Activated T-helper 2 cell treated with anti-CD3 and anti-CD28 coated beads, Interferon-gamma antibody, Interleukin-2, Interleukin-4, amounts not matched to agents 10 μg/mL and 5 μg/mL and 100 μg/mL, durations not matched to agents 14 hours and 24 hours and 36 hours (primary cell): ENCODE results near the gene EMC1. TPM values are rescaled to one million over a fixed set of nuclear protein-coding genes. Genes with fewer than 3 reads are reported as not detected.
"Not testable (repeated sequence)": the region's sequence is repeated elsewhere in the genome, so short reads cannot be mapped to it uniquely, and the experiment has no call there.

Source experiments
- DNase-seq: peaks from one replicate; pipeline ENCODE4 v3.0.0; 2021; ENCODE audit warnings: low spot score
- H3K27ac Mint-ChIP-seq: one replicate; pipeline ENCODE4 v1.8.0; 2021; ENCODE audit warnings: mixed read lengths
- H3K27me3 Mint-ChIP-seq: one replicate; pipeline ENCODE4 v1.8.0; 2021; ENCODE audit warnings: low read depth, mixed read lengths
- H3K36me3 Mint-ChIP-seq: one replicate; pipeline ENCODE4 v1.8.0; 2021; ENCODE audit warnings: low read depth, mixed read lengths
- H3K4me1 Mint-ChIP-seq: one replicate; pipeline ENCODE4 v1.8.0; 2021; ENCODE audit warnings: low read depth, mixed read lengths
- H3K4me3 Mint-ChIP-seq: one replicate; pipeline ENCODE4 v1.8.0; 2021; ENCODE audit warnings: low read depth, mild to moderate bottlenecking, moderate library complexity, mixed read lengths
- H3K9me3 Mint-ChIP-seq: one replicate; pipeline ENCODE4 v1.8.0; 2021; ENCODE audit warnings: mixed read lengths
- intact Hi-C: fragments of 100-400 bp; cut with micrococcal nuclease; formaldehyde crosslinking; loops from one replicate; pipeline ENCODE4 v1.15.1; 2023
- total RNA-seq: library from RNA; stranded (reverse); gene quantifications from 2 replicates; pipeline ENCODE4 v1.2.3, GENCODE V29; 2022

EMC1 gene
- total RNA-seq, 1 donor from 2014 or later = 57.4 TPM

GRCh38 chr1:19273106-19273843 lies 22.0 kb upstream of the EMC1 start:
- Mint-ChIP-seq H3K27me3 (peaks cover 9% of the 10 kb centered on the region), H3K9me3 (peaks cover 9% of the 10 kb centered on the region), H3K36me3 (peaks cover 6% of the 10 kb centered on the region), H3K27ac (no peak overlapping the region), H3K4me1 (no peaks in the 10 kb centered on the region), H3K4me3 (no peak overlapping the region)
- DNase-seq = no peak
- intact Hi-C loops = no loop called here

- no peak overlapping the region for H3K4me3 Mint-ChIP-seq
- intact Hi-C loops = no loop called here
- peaks cover 9% of the 10 kb centered on the region for H3K27me3 Mint-ChIP-seq
- H3K27ac Mint-ChIP-seq = no peak overlapping the region
- H3K9me3 Mint-ChIP-seq = peaks cover 9% of the 10 kb centered on the region
- H3K4me1 Mint-ChIP-seq = no peaks in the 10 kb centered on the region
- peaks cover 6% of the 10 kb centered on the region for H3K36me3 Mint-ChIP-seq
- no peak for DNase-seq
These were observed 20.7 kb upstream of the EMC1 start for GRCh38 chr1:19272064-19272463.

GRCh38 chr1:19270343-19270730 lies 19.0 kb upstream of the EMC1 start:
- H3K4me1 Mint-ChIP-seq, H3K27me3 Mint-ChIP-seq, intact Hi-C loops, H3K4me3 Mint-ChIP-seq, DNase-seq, H3K36me3 Mint-ChIP-seq, H3K27ac Mint-ChIP-seq, H3K9me3 Mint-ChIP-seq: not testable (repeated sequence)

- not testable (repeated sequence) for H3K27ac Mint-ChIP-seq
These were observed 18.4 kb upstream of the EMC1 start for GRCh38 chr1:19269427-19270342.

GRCh38 chr1:19268445-19268844 lies 17.1 kb upstream of the EMC1 start:
- intact Hi-C loops = no loop called here
- peaks cover 4% of the 10 kb centered on the region for H3K36me3 Mint-ChIP-seq
- DNase-seq = no peak
- no peaks in the 10 kb centered on the region for H3K4me1 Mint-ChIP-seq
- no peak overlapping the region for H3K27ac Mint-ChIP-seq
- no peak overlapping the region for H3K4me3 Mint-ChIP-seq
- H3K27me3 Mint-ChIP-seq = peaks cover 6% of the 10 kb centered on the region
- no peaks in the 10 kb centered on the region for H3K9me3 Mint-ChIP-seq

More at GRCh38 chr1:19269427-19270342, 18.4 kb upstream of the EMC1 start:
- intact Hi-C loops, DNase-seq, H3K36me3 Mint-ChIP-seq, H3K27me3 Mint-ChIP-seq, H3K9me3 Mint-ChIP-seq, H3K4me3 Mint-ChIP-seq, H3K4me1 Mint-ChIP-seq: not testable (repeated sequence)

- Mint-ChIP-seq H3K9me3 (no peaks in the 10 kb centered on the region), H3K4me1 (no peaks in the 10 kb centered on the region), H3K27ac (no peak overlapping the region), H3K27me3 (no peaks in the 10 kb centered on the region), H3K4me3 (no peak overlapping the region), H3K36me3 (peaks cover 30% of the 10 kb centered on the region)
- DNase-seq = no peak
- intact Hi-C loops = no loop called here
These were observed 11.4 kb upstream of the EMC1 start for GRCh38 chr1:19262744-19263143.

GRCh38 chr1:19262047-19262446 lies 10.7 kb upstream of the EMC1 start:
- Mint-ChIP-seq H3K27ac (no peak overlapping the region), H3K9me3 (no peaks in the 10 kb centered on the region), H3K4me1 (peaks cover 5% of the 10 kb centered on the region), H3K4me3 (no peak overlapping the region), H3K27me3 (no peaks in the 10 kb centered on the region), H3K36me3 (peaks cover 37% of the 10 kb centered on the region)
- DNase-seq = no peak
- intact Hi-C loops = no loop called here

GRCh38 chr1:19260211-19261138 lies 9.2 kb upstream of the EMC1 start:
- Mint-ChIP-seq H3K36me3 (peaks cover 51% of the 10 kb centered on the region), H3K9me3 (no peaks in the 10 kb centered on the region), H3K27ac (no peak overlapping the region), H3K27me3 (no peaks in the 10 kb centered on the region), H3K4me3 (no peak overlapping the region), H3K4me1 (peaks cover 14% of the 10 kb centered on the region)
- DNase-seq = no peak
- intact Hi-C loops = no loop called here

GRCh38 chr1:19258353-19258752 lies 7.0 kb upstream of the EMC1 start:
- intact Hi-C loops = no loop called here
- Mint-ChIP-seq H3K36me3 (peaks cover 64% of the 10 kb centered on the region), H3K4me3 (no peak overlapping the region), H3K27me3 (no peaks in the 10 kb centered on the region), H3K4me1 (peaks cover 20% of the 10 kb centered on the region), H3K9me3 (no peaks in the 10 kb centered on the region), H3K27ac (peak overlapping the region; percentile 88)
- no peak for DNase-seq

GRCh38 chr1:19257178-19257914 lies 6.0 kb upstream of the EMC1 start:
- H3K36me3 Mint-ChIP-seq = peaks cover 71% of the 10 kb centered on the region

GRCh38 chr1:19256301-19256700 lies 5.0 kb upstream of the EMC1 start:
- intact Hi-C loops, DNase-seq, H3K27me3 Mint-ChIP-seq, H3K9me3 Mint-ChIP-seq, H3K4me3 Mint-ChIP-seq: not testable (repeated sequence)
- Mint-ChIP-seq H3K36me3 (peaks cover 79% of the 10 kb centered on the region), H3K27ac (peak overlapping the region; percentile 88), H3K4me1 (peaks cover 27% of the 10 kb centered on the region)

More at GRCh38 chr1:19257178-19257914, 6.0 kb upstream of the EMC1 start:
- Mint-ChIP-seq H3K4me3 (no peak overlapping the region), H3K9me3 (no peaks in the 10 kb centered on the region), H3K27ac (peak overlapping the region; percentile 88), H3K27me3 (no peaks in the 10 kb centered on the region), H3K4me1 (peaks cover 27% of the 10 kb centered on the region)
- no peak for DNase-seq
- intact Hi-C loops = no loop called here

GRCh38 chr1:19255288-19255687 lies 4.0 kb upstream of the EMC1 start:
- intact Hi-C loops = no loop called here
- no peaks in the 10 kb centered on the region for H3K9me3 Mint-ChIP-seq
- peaks cover 77% of the 10 kb centered on the region for H3K36me3 Mint-ChIP-seq
- DNase-seq = no peak
- H3K27ac Mint-ChIP-seq = peak overlapping the region; percentile 63
- no peak overlapping the region for H3K4me3 Mint-ChIP-seq
- peaks cover 32% of the 10 kb centered on the region for H3K4me1 Mint-ChIP-seq
- no peaks in the 10 kb centered on the region for H3K27me3 Mint-ChIP-seq
